ENCODE measurements around the gene MCRIP2.

The MCRIP2 gene

GRCh38 chr16:593406-593805 is 48.2 kb upstream of the MCRIP2 start:
- Histone ChIP-seq H3K79me2 (ENCODE audit: insufficient read depth, low read length) (no peaks in the 10 kb centered on the region), H3K27ac (ENCODE audit: low read depth, low read length, poor library complexity, severe bottlenecking) (peak overlapping the region; percentile 3), H3K4me3 (ENCODE audit: low read depth, low read length, poor library complexity, severe bottlenecking) (no peak overlapping the region), H3K9me2 (ENCODE audit: low read depth, low read length) (no peaks in the 10 kb centered on the region), H3K36me3 (ENCODE audit: insufficient read depth, low read length) (no peaks in the 10 kb centered on the region), H3K9ac (ENCODE audit: low read length) (no peak overlapping the region; the same call in 1 of the 2 replicates), H2AFZ (ENCODE audit: low read length) (no peak overlapping the region), H4K20me1 (ENCODE audit: insufficient read depth, low read length) (no peaks in the 10 kb centered on the region), H3K4me2 (ENCODE audit: low read length) (no peak overlapping the region; the same call in 1 of the 2 replicates), H3F3A (ENCODE audit: insufficient read depth, low read length) (no peaks in the 10 kb centered on the region), H3K4me1 (ENCODE audit: insufficient read depth, low read length, severe bottlenecking) (peaks cover 27% of the 10 kb centered on the region), H3K9me3 (ENCODE audit: low read length) (no peaks in the 10 kb centered on the region), H3K27me3 (ENCODE audit: insufficient read depth, low read length) (no peaks in the 10 kb centered on the region)
- TF ChIP-seq CTCF (IDR thresholded peaks at IDR 0.05; ENCODE audit: low read length) (no peak), EZH2 (IDR thresholded peaks at IDR 0.05; ENCODE audit: borderline replicate concordance, low read length) (no peak)

GRCh38 chr16:593807-594206 is 47.8 kb upstream of the MCRIP2 start:
- no peaks in the 10 kb centered on the region for H3K79me2 ChIP-seq (ENCODE audit: insufficient read depth, low read length)
- H3K9me3 ChIP-seq (ENCODE audit: low read length), result no peaks in the 10 kb centered on the region
- H3K4me1 ChIP-seq (ENCODE audit: insufficient read depth, low read length, severe bottlenecking), result peaks cover 27% of the 10 kb centered on the region
- no peaks in the 10 kb centered on the region for H3K36me3 ChIP-seq (ENCODE audit: insufficient read depth, low read length)
- H3K4me3 ChIP-seq (ENCODE audit: low read depth, low read length, poor library complexity, severe bottlenecking), result no peak overlapping the region
- no peak overlapping the region; the same call in 1 of the 2 replicates for H3K9ac ChIP-seq (ENCODE audit: low read length)
- no peaks in the 10 kb centered on the region for H4K20me1 ChIP-seq (ENCODE audit: insufficient read depth, low read length)
- H3F3A ChIP-seq (ENCODE audit: insufficient read depth, low read length), result no peaks in the 10 kb centered on the region
- no peaks in the 10 kb centered on the region for H3K9me2 ChIP-seq (ENCODE audit: low read depth, low read length)
- no peak overlapping the region for H3K4me2 ChIP-seq (ENCODE audit: low read length)
- no peak overlapping the region for H2AFZ ChIP-seq (ENCODE audit: low read length)
- TF ChIP-seq EZH2 (IDR thresholded peaks at IDR 0.05; ENCODE audit: borderline replicate concordance, low read length), result no peak
- no peak for TF ChIP-seq CTCF (IDR thresholded peaks at IDR 0.05; ENCODE audit: low read length)
- H3K27ac ChIP-seq (ENCODE audit: low read depth, low read length, poor library complexity, severe bottlenecking), result no peak overlapping the region
- no peaks in the 10 kb centered on the region for H3K27me3 ChIP-seq (ENCODE audit: insufficient read depth, low read length)

- Histone ChIP-seq H3K9ac (ENCODE audit: low read length) (no peak overlapping the region), H3K4me3 (ENCODE audit: low read depth, low read length, poor library complexity, severe bottlenecking) (no peak overlapping the region), H3F3A (ENCODE audit: insufficient read depth, low read length) (no peaks in the 10 kb centered on the region), H3K36me3 (ENCODE audit: insufficient read depth, low read length) (no peaks in the 10 kb centered on the region), H3K27ac (ENCODE audit: low read depth, low read length, poor library complexity, severe bottlenecking) (no peak overlapping the region), H3K79me2 (ENCODE audit: insufficient read depth, low read length) (no peaks in the 10 kb centered on the region), H3K9me2 (ENCODE audit: low read depth, low read length) (no peaks in the 10 kb centered on the region), H3K4me1 (ENCODE audit: insufficient read depth, low read length, severe bottlenecking) (peaks cover 27% of the 10 kb centered on the region), H3K9me3 (ENCODE audit: low read length) (no peaks in the 10 kb centered on the region), H3K27me3 (ENCODE audit: insufficient read depth, low read length) (no peaks in the 10 kb centered on the region), H4K20me1 (ENCODE audit: insufficient read depth, low read length) (no peaks in the 10 kb centered on the region), H3K4me2 (ENCODE audit: low read length) (no peak overlapping the region), H2AFZ (ENCODE audit: low read length) (no peak overlapping the region)
- TF ChIP-seq CTCF (IDR thresholded peaks at IDR 0.05; ENCODE audit: low read length) (no peak), EZH2 (IDR thresholded peaks at IDR 0.05; ENCODE audit: borderline replicate concordance, low read length) (no peak)
These were observed 46.5 kb upstream of the MCRIP2 start for GRCh38 chr16:595094-595528.
